Measurements from ENCODE around the gene CELF6. TPM values are rescaled to one million over a fixed set of nuclear protein-coding genes. Genes with fewer than 3 reads are reported as not detected.

The CELF6 gene
- total RNA-seq, 4 donors from 2014 or later, result 2.3 to 9.8 (median 6.8) TPM

DNA sequence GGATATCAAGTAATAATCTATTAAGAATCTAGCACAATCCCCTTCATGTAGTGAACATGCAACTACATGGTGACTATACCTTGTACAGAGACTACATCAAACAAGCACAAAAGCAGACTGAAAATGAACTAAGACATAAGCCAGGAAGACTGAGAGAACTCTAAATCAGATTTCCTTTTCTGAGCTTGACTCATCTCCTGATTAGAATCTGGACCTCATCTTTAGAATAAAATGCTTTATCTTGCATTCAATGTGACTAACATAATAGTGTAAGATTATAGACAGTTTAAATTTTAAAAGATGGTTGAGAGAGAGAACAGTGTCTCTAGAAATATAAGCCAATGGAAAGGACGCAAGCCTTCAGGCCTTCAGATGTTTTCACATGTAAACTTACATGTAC lies 71.4 kb downstream of the CELF6 start:
- H3K9me3 ChIP-seq, result no peaks in the 10 kb centered on the region
- intact Hi-C loops (cut with DNase I), result no loop called here
- no peaks in the 10 kb centered on the region for H3K4me1 ChIP-seq
- 96 to 100% methylated on average over 1 of the region's 1 CpG for WGBS, 2 donors
- no peaks in the 10 kb centered on the region for H3K27me3 ChIP-seq
- H3K36me3 ChIP-seq, result peaks cover 29 to 50% of the 10 kb centered on the region in 2 donors
- no peak overlapping the region for H3K27ac ChIP-seq
- no peak overlapping the region for H3K4me3 ChIP-seq (replicated peaks in 1 of 3)
- no peak for TF ChIP-seq POLR2A (IDR thresholded peaks at IDR 0.05)
- TF ChIP-seq, protein P1, sequence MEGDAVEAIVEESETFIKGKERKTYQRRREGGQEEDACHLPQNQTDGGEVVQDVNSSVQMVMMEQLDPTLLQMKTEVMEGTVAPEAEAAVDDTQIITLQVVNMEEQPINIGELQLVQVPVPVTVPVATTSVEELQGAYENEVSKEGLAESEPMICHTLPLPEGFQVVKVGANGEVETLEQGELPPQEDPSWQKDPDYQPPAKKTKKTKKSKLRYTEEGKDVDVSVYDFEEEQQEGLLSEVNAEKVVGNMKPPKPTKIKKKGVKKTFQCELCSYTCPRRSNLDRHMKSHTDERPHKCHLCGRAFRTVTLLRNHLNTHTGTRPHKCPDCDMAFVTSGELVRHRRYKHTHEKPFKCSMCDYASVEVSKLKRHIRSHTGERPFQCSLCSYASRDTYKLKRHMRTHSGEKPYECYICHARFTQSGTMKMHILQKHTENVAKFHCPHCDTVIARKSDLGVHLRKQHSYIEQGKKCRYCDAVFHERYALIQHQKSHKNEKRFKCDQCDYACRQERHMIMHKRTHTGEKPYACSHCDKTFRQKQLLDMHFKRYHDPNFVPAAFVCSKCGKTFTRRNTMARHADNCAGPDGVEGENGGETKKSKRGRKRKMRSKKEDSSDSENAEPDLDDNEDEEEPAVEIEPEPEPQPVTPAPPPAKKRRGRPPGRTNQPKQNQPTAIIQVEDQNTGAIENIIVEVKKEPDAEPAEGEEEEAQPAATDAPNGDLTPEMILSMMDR (IDR thresholded peaks at IDR 0.05), result no peak
- no peak for DNase-seq

DNA sequence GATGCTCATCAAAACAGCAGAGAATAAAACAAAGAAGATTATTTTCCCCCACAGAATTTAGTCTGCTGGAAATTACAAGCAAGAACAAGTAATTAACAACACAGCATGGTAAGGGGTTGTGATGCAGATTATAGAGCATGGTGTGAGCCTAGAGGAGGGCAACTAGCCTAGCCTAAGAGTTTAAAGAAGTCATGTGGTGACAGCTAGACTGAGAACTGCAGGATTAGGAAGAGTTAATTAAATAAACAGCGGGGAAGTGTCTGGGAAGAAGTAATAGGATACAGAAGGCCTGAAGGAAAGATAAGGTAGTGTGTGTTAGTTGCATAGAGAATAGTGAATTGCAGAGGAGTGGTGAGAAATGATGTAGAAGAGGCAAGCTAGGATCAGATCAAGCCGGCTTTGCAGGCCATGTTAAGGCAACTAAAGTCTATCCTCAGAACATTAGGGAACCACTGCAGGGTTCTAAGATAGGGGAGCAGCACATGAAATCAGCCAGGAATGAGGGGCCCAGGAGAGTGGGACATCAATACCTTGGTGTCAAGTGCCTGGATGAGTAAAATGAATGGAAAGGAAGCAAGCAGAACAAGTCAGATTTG lies 77.1 kb downstream of the CELF6 start:
- H3K27me3 ChIP-seq, result no peaks in the 10 kb centered on the region
- H3K4me3 ChIP-seq (replicated peaks in 1 of 3), result no peak overlapping the region
- TF ChIP-seq, protein P1 (IDR thresholded peaks at IDR 0.05), result no peak
- TF ChIP-seq POLR2A (IDR thresholded peaks at IDR 0.05), result no peak
- no peak for DNase-seq
- H3K4me1 ChIP-seq, result no peaks in the 10 kb centered on the region
- 53% methylated on average over 2 of the region's 2 CpGs for WGBS, 2 donors
- H3K36me3 ChIP-seq, result peaks cover 11 to 29% of the 10 kb centered on the region in 2 donors
- intact Hi-C loops (cut with DNase I), result no loop called here
- H3K9me3 ChIP-seq, result no peaks in the 10 kb centered on the region
- no peak overlapping the region for H3K27ac ChIP-seq

DNA sequence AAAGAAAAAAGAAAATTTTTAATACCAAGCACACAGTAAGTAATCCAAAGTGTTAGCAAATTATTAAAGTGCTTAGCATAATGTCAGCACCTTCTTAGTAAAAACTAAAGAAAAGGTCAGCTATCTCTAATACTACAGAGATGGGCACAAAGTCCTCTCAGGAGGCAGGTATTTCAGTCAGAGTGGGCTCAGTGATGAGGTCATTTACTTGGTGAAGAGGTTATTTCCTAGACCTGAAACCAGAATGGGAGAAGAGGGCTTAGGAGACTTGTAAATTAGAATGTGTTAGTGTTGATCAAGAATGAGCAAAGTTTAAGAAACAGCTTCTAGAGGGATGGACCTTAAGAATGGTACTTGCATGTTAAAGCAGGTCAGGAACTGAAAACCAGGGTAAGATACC lies 80.3 kb downstream of the CELF6 start:
- peaks cover 11 to 29% of the 10 kb centered on the region in 2 donors for H3K36me3 ChIP-seq
- H3K27ac ChIP-seq, result no peak overlapping the region
- H3K9me3 ChIP-seq, result no peaks in the 10 kb centered on the region
- H3K4me3 ChIP-seq (replicated peaks in 1 of 3), result no peak overlapping the region
- no peaks in the 10 kb centered on the region for H3K4me1 ChIP-seq
- intact Hi-C loops (cut with DNase I), result no loop called here
- H3K27me3 ChIP-seq, result no peaks in the 10 kb centered on the region
- no peak for TF ChIP-seq POLR2A (IDR thresholded peaks at IDR 0.05)
- TF ChIP-seq, protein P1 (IDR thresholded peaks at IDR 0.05), result no peak
- no peak for DNase-seq

DNA sequence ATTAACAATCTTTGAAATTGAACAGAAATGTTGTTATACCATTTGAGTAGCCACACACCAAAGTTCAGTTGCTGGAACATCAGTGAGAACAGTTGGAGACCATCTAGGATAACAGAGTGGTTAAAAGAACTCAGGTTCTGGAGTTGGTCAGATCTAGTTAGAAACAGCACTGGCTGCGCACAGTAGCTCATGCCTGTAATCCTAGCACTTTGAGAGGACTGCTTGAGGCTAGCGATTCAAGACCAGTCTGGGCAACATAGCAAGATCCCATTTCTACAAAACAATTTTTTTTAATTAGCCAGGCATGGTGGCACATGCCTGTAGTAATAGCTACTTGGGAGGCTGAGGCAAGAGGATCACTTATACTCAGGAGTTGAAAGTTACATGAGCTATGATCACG lies 81.4 kb downstream of the CELF6 start:
- no peak for DNase-seq
- no peak overlapping the region for H3K27ac ChIP-seq
- WGBS, 2 donors, result 95 to 100% methylated on average over 3 of the region's 3 CpGs
- H3K4me1 ChIP-seq, result no peaks in the 10 kb centered on the region
- no peak overlapping the region for H3K4me3 ChIP-seq (replicated peaks in 1 of 3)
- H3K9me3 ChIP-seq, result no peaks in the 10 kb centered on the region
- no peaks in the 10 kb centered on the region for H3K27me3 ChIP-seq
- H3K36me3 ChIP-seq, result peaks cover 11 to 28% of the 10 kb centered on the region in 2 donors
- intact Hi-C loops (cut with DNase I), result no loop called here
- TF ChIP-seq POLR2A (IDR thresholded peaks at IDR 0.05), result no peak
- TF ChIP-seq, protein P1 (IDR thresholded peaks at IDR 0.05), result no peak

DNA sequence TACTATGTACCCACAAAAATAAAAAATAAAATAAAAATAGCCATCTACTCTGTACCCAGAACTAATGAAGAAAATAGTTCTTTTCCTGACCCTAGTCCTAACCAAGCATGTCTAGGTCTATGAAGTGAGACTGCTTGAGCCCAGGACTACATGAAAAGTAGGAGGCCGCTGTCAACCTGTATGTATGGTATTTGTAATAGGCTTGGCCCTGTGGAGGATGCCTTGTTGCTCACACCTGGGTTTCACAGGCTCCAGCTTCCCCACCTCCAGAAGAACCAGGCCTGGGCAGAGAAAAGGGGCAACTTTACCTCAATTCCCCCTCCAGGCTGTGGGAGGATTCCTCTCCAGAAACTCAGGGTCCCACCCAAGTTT lies 82.1 kb downstream of the CELF6 start:
- Histone ChIP-seq H3K9me3 (no peaks in the 10 kb centered on the region), H3K27ac (peak overlapping the region in 2 of 3 donors; percentile 33 to 37), H3K36me3 (peaks cover 11 to 27% of the 10 kb centered on the region in 2 donors), H3K4me3 (replicated peaks in 1 of 3) (no peak overlapping the region), H3K4me1 (no peaks in the 10 kb centered on the region), H3K27me3 (no peaks in the 10 kb centered on the region)
- intact Hi-C loops (cut with DNase I), result no loop called here
- DNase-seq, result no peak
- TF ChIP-seq, protein P1 (IDR thresholded peaks at IDR 0.05), result no peak
- no peak for TF ChIP-seq POLR2A (IDR thresholded peaks at IDR 0.05)
- WGBS, 2 donors, result 89 to 100% methylated on average over 1 of the region's 1 CpG
